CD4-positive, alpha-beta memory T cell (primary cell): ENCODE data around the gene PSMF1. TPM values are rescaled to one million over a fixed set of nuclear protein-coding genes. Genes with fewer than 3 reads are reported as not detected.

Experiments used
- CTCF ChIA-PET: fragments of 350-600 bp; sonication (Branson Sonifier 250); formaldehyde crosslinking; loops from one replicate; lab custom pipeline; 2021; ENCODE audit warnings: inconsistent platforms; ENCODE audit not compliant: partially characterized antibody; lab: Charles Lee
- POLR2A ChIA-PET: fragments of 350-600 bp; sonication (Branson Sonifier 250); formaldehyde crosslinking; loops from one replicate; lab custom pipeline; 2021; ENCODE audit not compliant: partially characterized antibody; lab: Charles Lee
- DNase-seq, 5 donors: peaks; one replicate each; pipeline versions ENCODE4 v3.0.0 to v3.0.0-alpha.2; 2020 to 2022; ENCODE audit warnings: mixed read lengths in 1 of 5
- H3K27ac ChIP-seq: one replicate; pipeline ENCODE4 v1.7.0; 2013; ENCODE audit warnings: low read depth, low read length
- H3K27me3 ChIP-seq: 2 replicates; pipeline ENCODE4 v1.7.0; 2013; ENCODE audit warnings: mild to moderate bottlenecking, low read length, moderate library complexity; ENCODE audit not compliant: insufficient read depth
- H3K36me3 ChIP-seq: 2 replicates; pipeline ENCODE4 v1.7.0; 2013; ENCODE audit warnings: mild to moderate bottlenecking, low read length, moderate library complexity; ENCODE audit not compliant: insufficient read depth
- H3K4me1 ChIP-seq: 2 replicates; pipeline ENCODE4 v1.7.0; 2013; ENCODE audit warnings: mild to moderate bottlenecking, low read length, moderate library complexity; ENCODE audit not compliant: insufficient read depth
- H3K4me3 ChIP-seq, 2 donors: one replicate each; pipeline ENCODE4 v1.7.0; 2013; ENCODE audit warnings: low read length in 2 of 2, mild to moderate bottlenecking in 1 of 2
- H3K9me3 ChIP-seq, 2 donors: one replicate each; pipeline ENCODE4 v1.7.0; 2013; ENCODE audit warnings: low read length in 2 of 2, control low read depth in 1 of 2; ENCODE audit not compliant: control insufficient read depth in 1 of 2
- H3K27ac Mint-ChIP-seq, 7 donors: one replicate each; pipeline ENCODE4 v1.8.0; 2020 to 2021; ENCODE audit warnings: mixed read lengths in 7 of 7, mild to moderate bottlenecking in 6 of 7, inconsistent platforms in 3 of 7, moderate library complexity in 3 of 7
- H3K27me3 Mint-ChIP-seq, 2 donors: one replicate each; pipeline ENCODE4 v1.8.0; 2020 to 2021; ENCODE audit warnings: mixed read lengths in 2 of 2
- H3K36me3 Mint-ChIP-seq, 2 donors: one replicate each; pipeline ENCODE4 v1.8.0; 2020 to 2021; ENCODE audit warnings: mixed read lengths in 2 of 2, inconsistent platforms in 1 of 2, mild to moderate bottlenecking in 1 of 2
- H3K4me1 Mint-ChIP-seq, 4 donors: one replicate each; pipeline ENCODE4 v1.8.0; 2020 to 2021; ENCODE audit warnings: mixed read lengths in 4 of 4, mild to moderate bottlenecking in 1 of 4
- H3K4me3 Mint-ChIP-seq, 8 donors: one replicate each; pipeline ENCODE4 v1.8.0; 2020 to 2021; ENCODE audit warnings: mixed read lengths in 8 of 8, mild to moderate bottlenecking in 7 of 8, moderate library complexity in 6 of 8, inconsistent platforms in 3 of 8
- H3K9me3 Mint-ChIP-seq, 8 donors: one replicate each; pipeline ENCODE4 v1.8.0; 2020 to 2021; ENCODE audit warnings: mixed read lengths in 8 of 8, mild to moderate bottlenecking in 5 of 8, inconsistent platforms in 3 of 8, moderate library complexity in 1 of 8
- intact Hi-C: fragments of 100-400 bp; cut with micrococcal nuclease; formaldehyde crosslinking; loops from one replicate; pipeline ENCODE4 v1.15.1; 2023
- polyA plus RNA-seq, 2 donors: library from polyadenylated mRNA; unstranded; fragments of 300-500 nt; fragmentation: Illumina TruSeq; gene quantifications; one replicate each; pipeline ENCODE4 v1.2.3, GENCODE V29; 2021
- total RNA-seq, 2 experiments: library from RNA; stranded (reverse); gene quantifications; one replicate each; pipeline ENCODE4 v1.2.3, GENCODE V29; 2021

The PSMF1 gene
- total and polyA plus RNA-seq, 4 experiments from 2014 or later, result 118 to 189 (median 128) TPM

GRCh38 chr20:1122388-1123315, 4.2 kb downstream of the PSMF1 start:
- H3K4me3 Mint-ChIP-seq, result peak overlapping the region in 7 of 8 donors; percentile 32 to 95 (median 54)
- intact Hi-C loops, result no loop called here
- peaks cover 36% of the 10 kb centered on the region for H3K36me3 ChIP-seq
- POLR2A ChIA-PET, result no interaction called here
- peak overlapping the region; percentile 4 to 83 (median 46) for H3K27ac Mint-ChIP-seq
- no peaks in the 10 kb centered on the region for H3K9me3 ChIP-seq
- CTCF ChIA-PET, result interaction anchor here (1.1 kb wide), 1 partner anchor 14 kb away, joined by 3 read pairs; no protein-coding TSS in a partner anchor
- peak in 1 of 5 donors; percentile 42 for DNase-seq
- peaks cover 55 to 76% (median 64%) of the 10 kb centered on the region in 4 donors for H3K4me1 Mint-ChIP-seq
- H3K36me3 Mint-ChIP-seq, result peaks cover 58 to 75% of the 10 kb centered on the region in 2 donors
- H3K27me3 ChIP-seq, result no peaks in the 10 kb centered on the region
- no peak overlapping the region for H3K4me3 ChIP-seq
- no peaks in the 10 kb centered on the region for H3K9me3 Mint-ChIP-seq
- no peak overlapping the region for H3K27ac ChIP-seq
- no peaks in the 10 kb centered on the region for H3K27me3 Mint-ChIP-seq
- peaks cover 60% of the 10 kb centered on the region for H3K4me1 ChIP-seq

DNA sequence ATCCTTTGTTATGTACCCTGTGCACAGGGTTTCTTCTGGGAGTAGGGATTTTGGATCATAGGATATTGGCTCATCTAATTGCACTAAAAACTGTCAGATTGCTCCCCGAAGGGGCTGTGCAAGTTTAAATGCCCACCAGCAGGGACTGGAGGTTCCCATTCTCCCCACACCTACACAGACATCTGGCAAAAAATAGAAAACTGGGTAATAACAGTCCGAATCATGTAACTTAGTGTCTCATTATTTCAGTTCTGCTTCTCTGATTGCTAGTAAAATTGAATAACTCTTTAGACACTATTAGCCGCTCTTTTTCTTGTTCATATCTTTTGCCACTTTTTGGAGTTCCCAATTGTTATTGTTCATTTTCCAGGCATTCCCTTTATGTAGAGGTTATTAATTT, 5.3 kb downstream of the PSMF1 start:
- H3K27me3 ChIP-seq, result no peaks in the 10 kb centered on the region
- peaks cover 55% of the 10 kb centered on the region for H3K4me1 ChIP-seq
- Mint-ChIP-seq H3K4me3 (peak overlapping the region in 3 of 8 donors; percentile 7 to 64 (median 26)), H3K36me3 (peaks cover 64 to 76% of the 10 kb centered on the region in 2 donors), H3K9me3 (no peaks in the 10 kb centered on the region), H3K4me1 (peaks cover 55 to 67% (median 59%) of the 10 kb centered on the region in 4 donors), H3K27me3 (no peaks in the 10 kb centered on the region), H3K27ac (peak overlapping the region in 2 of 7 donors; percentile 37 to 41)
- H3K27ac ChIP-seq, result no peak overlapping the region
- no peaks in the 10 kb centered on the region for H3K9me3 ChIP-seq
- POLR2A ChIA-PET, result no interaction called here
- H3K36me3 ChIP-seq, result peaks cover 42% of the 10 kb centered on the region
- no peak for DNase-seq
- CTCF ChIA-PET, result interaction anchor here (2.1 kb wide), 1 partner anchor 90 kb away, joined by 7 read pairs; no protein-coding TSS in a partner anchor
- no peak overlapping the region for H3K4me3 ChIP-seq
- intact Hi-C loops, result no loop called here

DNA sequence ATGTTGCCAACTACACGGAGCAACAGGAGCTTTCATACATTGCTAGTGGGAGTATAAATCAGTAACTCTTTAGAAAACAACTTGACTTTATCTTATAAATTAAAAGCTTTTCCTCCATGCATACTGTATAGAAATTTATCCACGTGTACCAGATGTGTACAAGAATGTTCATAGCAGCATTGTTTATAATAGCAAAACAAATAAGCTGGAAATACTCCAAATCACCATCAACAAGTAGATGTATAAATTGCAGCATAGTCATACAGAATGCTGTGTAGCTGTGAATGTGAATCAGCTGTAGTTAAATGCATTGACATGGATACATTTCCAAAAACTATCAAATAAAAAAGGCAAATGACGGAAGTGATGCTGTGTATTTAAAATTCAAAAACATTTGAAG, 6.0 kb downstream of the PSMF1 start:
- Mint-ChIP-seq H3K9me3 (no peaks in the 10 kb centered on the region), H3K27me3 (no peaks in the 10 kb centered on the region), H3K27ac (peak overlapping the region in 1 of 7 donors; percentile 65), H3K4me1 (peaks cover 54 to 65% (median 55%) of the 10 kb centered on the region in 4 donors), H3K4me3 (no peak overlapping the region), H3K36me3 (peaks cover 68 to 75% of the 10 kb centered on the region in 2 donors)
- no peak overlapping the region for H3K4me3 ChIP-seq
- H3K27ac ChIP-seq, result no peak overlapping the region
- H3K9me3 ChIP-seq, result no peaks in the 10 kb centered on the region
- no peaks in the 10 kb centered on the region for H3K27me3 ChIP-seq
- H3K4me1 ChIP-seq, result peaks cover 50% of the 10 kb centered on the region
- H3K36me3 ChIP-seq, result peaks cover 46% of the 10 kb centered on the region
- intact Hi-C loops, result no loop called here
- ChIA-PET CTCF (interaction anchor here (1.6 to 2.1 kb wide), 2 partner anchors 16 to 89 kb away, joined by 7 to 8 read pairs; no protein-coding TSS in a partner anchor), POLR2A (no interaction called here)
- no peak for DNase-seq

- H3K27ac Mint-ChIP-seq, result no peak overlapping the region
- CTCF ChIA-PET, result interaction anchor here (1.6 to 2.1 kb wide), 2 partner anchors 17 to 88 kb away, joined by 7 to 8 read pairs; no protein-coding TSS in a partner anchor
- intact Hi-C loops, result no loop called here
- H3K9me3 Mint-ChIP-seq, result no peaks in the 10 kb centered on the region
- DNase-seq, result no peak
- POLR2A ChIA-PET, result no interaction called here
- no peaks in the 10 kb centered on the region for H3K27me3 Mint-ChIP-seq
- H3K4me1 ChIP-seq, result peaks cover 41% of the 10 kb centered on the region
- H3K27me3 ChIP-seq, result no peaks in the 10 kb centered on the region
- peaks cover 68 to 80% of the 10 kb centered on the region in 2 donors for H3K36me3 Mint-ChIP-seq
- H3K4me3 ChIP-seq, result no peak overlapping the region
- H3K27ac ChIP-seq, result no peak overlapping the region
- peaks cover 54% of the 10 kb centered on the region for H3K36me3 ChIP-seq
- peaks cover 47 to 59% (median 52%) of the 10 kb centered on the region in 4 donors for H3K4me1 Mint-ChIP-seq
- H3K4me3 Mint-ChIP-seq, result no peak overlapping the region
- no peaks in the 10 kb centered on the region for H3K9me3 ChIP-seq
These were observed 6.9 kb downstream of the PSMF1 start for GRCh38 chr20:1125277-1125676.

- Histone ChIP-seq H3K4me1 (peaks cover 34% of the 10 kb centered on the region), H3K9me3 (no peaks in the 10 kb centered on the region), H3K27me3 (no peaks in the 10 kb centered on the region), H3K27ac (no peak overlapping the region), H3K4me3 (no peak overlapping the region), H3K36me3 (peaks cover 72% of the 10 kb centered on the region)
- DNase-seq, result no peak
- Mint-ChIP-seq H3K4me1 (peaks cover 42 to 56% (median 50%) of the 10 kb centered on the region in 4 donors), H3K36me3 (peaks cover 77 to 88% of the 10 kb centered on the region in 2 donors), H3K9me3 (no peaks in the 10 kb centered on the region), H3K27me3 (no peaks in the 10 kb centered on the region), H3K4me3 (no peak overlapping the region), H3K27ac (peak overlapping the region in 1 of 7 donors; percentile 19)
- ChIA-PET CTCF (no interaction called here), POLR2A (interaction anchor here (1.1 kb wide), 1 partner anchor 9 kb away, joined by 4 read pairs; the partner anchor contains the start of gene PSMF1)
- intact Hi-C loops, result no loop called here
These were observed 9.4 kb downstream of the PSMF1 start for GRCh38 chr20:1127840-1128239.

DNA sequence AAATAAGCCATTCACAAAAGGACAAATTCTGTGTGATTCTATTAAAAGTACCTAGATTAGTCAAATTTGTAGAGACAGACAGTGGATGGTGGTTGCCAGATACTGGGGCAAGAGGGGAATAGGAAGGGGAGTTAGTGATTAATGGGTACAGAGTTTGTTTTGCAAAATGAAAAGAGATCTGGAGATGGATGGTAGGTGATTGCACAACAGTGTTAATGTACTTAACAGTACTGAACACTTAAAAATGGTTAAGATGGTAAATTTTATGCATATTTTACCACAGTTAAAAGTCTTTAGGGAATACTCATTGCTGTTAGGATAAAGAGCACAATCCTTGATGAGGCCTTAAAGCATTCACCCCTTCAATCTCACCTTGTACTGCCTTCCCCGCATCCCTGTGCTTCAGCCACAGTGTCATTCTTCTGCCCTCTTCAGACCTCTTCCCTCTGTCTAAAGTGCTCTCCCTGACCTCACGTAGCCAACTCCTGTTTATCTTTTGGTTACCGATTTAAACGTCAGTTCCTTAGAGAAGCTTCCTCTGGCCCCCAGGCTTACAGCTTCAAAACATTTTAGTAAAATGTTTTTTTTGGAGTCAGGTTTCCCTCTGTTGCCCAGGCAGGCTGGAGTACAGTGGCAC, 11.8 kb downstream of the PSMF1 start:
- Histone ChIP-seq H3K4me1 (peaks cover 19% of the 10 kb centered on the region), H3K27me3 (no peaks in the 10 kb centered on the region), H3K9me3 (no peaks in the 10 kb centered on the region), H3K27ac (no peak overlapping the region), H3K36me3 (peaks cover 71% of the 10 kb centered on the region), H3K4me3 (no peak overlapping the region)
- peaks cover 80 to 83% of the 10 kb centered on the region in 2 donors for H3K36me3 Mint-ChIP-seq
- intact Hi-C loops, result no loop called here
- peaks cover 34 to 43% (median 42%) of the 10 kb centered on the region in 4 donors for H3K4me1 Mint-ChIP-seq
- no peak for DNase-seq
- peak overlapping the region in 2 of 7 donors; percentile 4 to 64 for H3K27ac Mint-ChIP-seq
- CTCF ChIA-PET, result interaction anchor here (1.4 kb wide), 1 partner anchor 22 kb away, joined by 3 read pairs; no protein-coding TSS in a partner anchor
- no peaks in the 10 kb centered on the region for H3K9me3 Mint-ChIP-seq
- H3K27me3 Mint-ChIP-seq, result no peaks in the 10 kb centered on the region
- no peak overlapping the region for H3K4me3 Mint-ChIP-seq
- POLR2A ChIA-PET, result no interaction called here
